ENCODE results near the gene SNX21.

DNA sequence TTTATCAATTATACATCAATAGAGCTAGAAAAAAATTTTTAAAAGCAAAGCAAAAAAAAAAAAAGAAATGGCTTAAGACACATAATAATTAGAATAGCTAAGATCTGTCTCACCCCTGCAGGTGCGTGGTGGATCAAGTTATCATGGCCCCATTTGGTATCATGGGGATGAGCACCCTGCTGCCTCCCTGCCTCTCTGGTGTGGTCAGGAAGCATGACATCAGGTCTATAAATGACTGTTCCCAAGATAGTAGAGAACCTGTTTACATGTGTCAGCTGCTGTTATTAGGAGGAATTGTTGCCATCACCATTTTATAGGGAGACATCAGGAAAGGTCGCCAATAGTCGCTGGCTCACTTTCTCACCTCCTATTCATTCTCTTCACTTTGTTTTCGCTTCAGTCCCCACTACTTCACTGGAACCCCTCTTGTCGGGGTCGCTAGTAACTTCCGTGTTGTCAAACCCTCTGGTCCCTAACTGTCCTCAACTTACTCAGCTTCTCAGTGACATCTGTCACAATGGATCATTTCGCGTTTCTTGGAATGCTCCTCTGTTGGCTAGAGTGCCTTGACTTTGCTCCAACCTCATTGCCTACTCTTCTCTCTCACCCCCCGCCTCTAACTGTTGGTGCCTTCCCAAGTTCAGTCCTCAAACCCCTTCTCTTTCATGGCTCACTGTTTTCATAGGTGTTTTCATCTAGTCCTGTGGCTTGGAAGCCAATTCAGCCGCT lies 37.1 kb upstream of the SNX21 start:
- TF ChIP-seq, protein P1, sequence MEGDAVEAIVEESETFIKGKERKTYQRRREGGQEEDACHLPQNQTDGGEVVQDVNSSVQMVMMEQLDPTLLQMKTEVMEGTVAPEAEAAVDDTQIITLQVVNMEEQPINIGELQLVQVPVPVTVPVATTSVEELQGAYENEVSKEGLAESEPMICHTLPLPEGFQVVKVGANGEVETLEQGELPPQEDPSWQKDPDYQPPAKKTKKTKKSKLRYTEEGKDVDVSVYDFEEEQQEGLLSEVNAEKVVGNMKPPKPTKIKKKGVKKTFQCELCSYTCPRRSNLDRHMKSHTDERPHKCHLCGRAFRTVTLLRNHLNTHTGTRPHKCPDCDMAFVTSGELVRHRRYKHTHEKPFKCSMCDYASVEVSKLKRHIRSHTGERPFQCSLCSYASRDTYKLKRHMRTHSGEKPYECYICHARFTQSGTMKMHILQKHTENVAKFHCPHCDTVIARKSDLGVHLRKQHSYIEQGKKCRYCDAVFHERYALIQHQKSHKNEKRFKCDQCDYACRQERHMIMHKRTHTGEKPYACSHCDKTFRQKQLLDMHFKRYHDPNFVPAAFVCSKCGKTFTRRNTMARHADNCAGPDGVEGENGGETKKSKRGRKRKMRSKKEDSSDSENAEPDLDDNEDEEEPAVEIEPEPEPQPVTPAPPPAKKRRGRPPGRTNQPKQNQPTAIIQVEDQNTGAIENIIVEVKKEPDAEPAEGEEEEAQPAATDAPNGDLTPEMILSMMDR (IDR thresholded peaks at IDR 0.05) = no peak
- TF ChIP-seq POLR2A (IDR thresholded peaks at IDR 0.05) (no peak), POLR2AphosphoS5 (IDR thresholded peaks at IDR 0.05) (no peak)
